HG02798 (cell line): ENCODE data around the gene PKN1.
"Not testable (repeated sequence)": the region's sequence is repeated elsewhere in the genome, so short reads cannot be mapped to it uniquely, and the experiment has no call there.

Experiments used
- ATAC-seq: cut with Tn5 transposase; IDR thresholded peaks from one replicate; pipeline ENCODE4 v1.9.1; 2021; ENCODE audit warnings: mild to moderate bottlenecking; ENCODE audit not compliant: unreplicated experiment, poor library complexity

Gene PKN1

GRCh38 chr19:14432791-14433553, at the start of gene PKN1:
Gene PKN1 (plus strand): TSS chr19:14433306. CDS start chr19:14433522, 216 bp downstream.
- ATAC-seq: peak; percentile 72

GRCh38 chr19:14383661-14384555, 49.2 kb upstream of the PKN1 start:
- ATAC-seq: peak; percentile 21

GRCh38 chr19:14385492-14385891, 47.6 kb upstream of the PKN1 start:
- no peak for ATAC-seq

- ATAC-seq: no peak
These were observed 42.6 kb upstream of the PKN1 start for GRCh38 chr19:14390548-14390947.

- ATAC-seq: no peak
These were observed 41.8 kb upstream of the PKN1 start for GRCh38 chr19:14391156-14391821.

GRCh38 chr19:14393329-14393728, 39.8 kb upstream of the PKN1 start:
- ATAC-seq: no peak

- ATAC-seq: no peak
These were observed 38.9 kb upstream of the PKN1 start for GRCh38 chr19:14394167-14394566.

GRCh38 chr19:14395262-14395661, 37.8 kb upstream of the PKN1 start:
- ATAC-seq: no peak

GRCh38 chr19:14395710-14396336, 37.3 kb upstream of the PKN1 start:
- no peak for ATAC-seq

- ATAC-seq: not testable (repeated sequence)
These were observed 36.4 kb upstream of the PKN1 start for GRCh38 chr19:14396730-14397129.

GRCh38 chr19:14397168-14397567, 35.9 kb upstream of the PKN1 start:
- not testable (repeated sequence) for ATAC-seq

GRCh38 chr19:14400951-14401431, 32.1 kb upstream of the PKN1 start:
- ATAC-seq: no peak

GRCh38 chr19:14401468-14402195, 31.5 kb upstream of the PKN1 start:
- no peak for ATAC-seq

- no peak for ATAC-seq
These were observed 30.6 kb upstream of the PKN1 start for GRCh38 chr19:14402332-14403144.

GRCh38 chr19:14403145-14403930, 29.8 kb upstream of the PKN1 start:
- ATAC-seq: not testable (repeated sequence)

- ATAC-seq: no peak
These were observed 28.8 kb upstream of the PKN1 start for GRCh38 chr19:14404312-14404711.

GRCh38 chr19:14405380-14405757, 27.7 kb upstream of the PKN1 start:
- no peak for ATAC-seq
